K562 (cell line): ENCODE data around the gene CHAF1A.

ENCODE experiments used
- POLR2AphosphoS2 ChIP-seq: IDR thresholded peaks from 2 replicates; pipeline ENCODE4 v1.6.1; 2012; ENCODE audit warnings: low read length, improper control_type of control experiment
- ZNF77 ChIP-seq: fragments of 250-450 bp; sonication (Bioruptor Pico); IDR thresholded peaks from 2 replicates; pipeline ENCODE4 v1.5.0; 2020

- TF ChIP-seq POLR2AphosphoS2, result no peak
- no peak for TF ChIP-seq ZNF77
Observed at GRCh38 chr19:4390567-4391305, 11.7 kb upstream of the CHAF1A start.
